Uterus (tissue), 4 donors: ENCODE data around the gene PAGR1. TPM values are rescaled to one million over a fixed set of nuclear protein-coding genes. Genes with fewer than 3 reads are reported as not detected.

Source experiments
- DNase-seq, 2 donors: peaks; one replicate each; pipeline ENCODE4 v3.0.0-alpha.2; 2019 to 2020
- H3K27ac ChIP-seq, 2 donors: fragments of 200-600 bp; sonication (generic); 1 replicate in 1 of 2; 2 replicates in 1 of 2; pipeline ENCODE4 v1.5.1; 2016 to 2018
- H3K27me3 ChIP-seq, 2 donors: fragments of 200-600 bp; sonication (generic); one replicate each; pipeline ENCODE4 v1.5.1; 2018 to 2019; ENCODE audit warnings: control low read depth in 1 of 2
- H3K36me3 ChIP-seq, 2 donors: fragments of 200-600 bp; sonication (generic); one replicate each; pipeline ENCODE4 v1.5.1; 2019; ENCODE audit warnings: control low read depth in 1 of 2
- H3K4me1 ChIP-seq, 2 donors: fragments of 200-600 bp; sonication (generic); one replicate each; pipeline ENCODE4 v1.5.1; 2018 to 2019; ENCODE audit warnings: control low read depth in 1 of 2
- H3K4me3 ChIP-seq, 2 donors: fragments of 200-600 bp; sonication (generic); 1 replicate in 1 of 2; 2 replicates in 1 of 2; pipeline ENCODE4 v1.5.1; 2018 to 2019; ENCODE audit warnings: mild to moderate bottlenecking in 1 of 2
- H3K9me3 ChIP-seq, 2 donors: fragments of 200-600 bp; sonication (generic); one replicate each; pipeline ENCODE4 v1.5.1; 2019; ENCODE audit warnings: control low read depth in 1 of 2
- POLR2A ChIP-seq, 2 donors: fragments of 450-650 bp; IDR thresholded peaks; one replicate each; pipeline ENCODE4 v1.6.1; 2016; ENCODE audit warnings: antibody characterized with exemption in 2 of 2, mild to moderate bottlenecking in 1 of 2, moderate library complexity in 1 of 2
- intact Hi-C: fragments of 100-400 bp; cut with DNase I; formaldehyde crosslinking; loops from one replicate; pipeline ENCODE4 v1.15.1; 2023; ENCODE audit warnings: low total_unique reads
- total RNA-seq, 4 donors: library from RNA; depleted of rRNA in 3 of 4; stranded (reverse); fragments of >200 nt in 3 of 4; gene quantifications; one replicate each; pipeline versions ENCODE4 v1.1.0 to v1.2.4, GENCODE V29; 2014 to 2023
- TF ChIP-seq, protein P1 (sequence below), 4 experiments: fragments of 200-600 bp in 2 of 4; fragments of 450-650 bp in 2 of 4; sonication (generic) in 2 of 4; IDR thresholded peaks; one replicate each; pipeline ENCODE4 v1.5.1; 2016 to 2019; ENCODE audit warnings: antibody characterized with exemption in 4 of 4, mild to moderate bottlenecking in 2 of 4, moderate library complexity in 1 of 4
- donor health status: DM: yes; HTN: yes; CAD: no.

The PAGR1 gene
- total RNA-seq, 4 donors from 2014 or later = 36.1 to 85.0 (median 46.9) TPM

DNA sequence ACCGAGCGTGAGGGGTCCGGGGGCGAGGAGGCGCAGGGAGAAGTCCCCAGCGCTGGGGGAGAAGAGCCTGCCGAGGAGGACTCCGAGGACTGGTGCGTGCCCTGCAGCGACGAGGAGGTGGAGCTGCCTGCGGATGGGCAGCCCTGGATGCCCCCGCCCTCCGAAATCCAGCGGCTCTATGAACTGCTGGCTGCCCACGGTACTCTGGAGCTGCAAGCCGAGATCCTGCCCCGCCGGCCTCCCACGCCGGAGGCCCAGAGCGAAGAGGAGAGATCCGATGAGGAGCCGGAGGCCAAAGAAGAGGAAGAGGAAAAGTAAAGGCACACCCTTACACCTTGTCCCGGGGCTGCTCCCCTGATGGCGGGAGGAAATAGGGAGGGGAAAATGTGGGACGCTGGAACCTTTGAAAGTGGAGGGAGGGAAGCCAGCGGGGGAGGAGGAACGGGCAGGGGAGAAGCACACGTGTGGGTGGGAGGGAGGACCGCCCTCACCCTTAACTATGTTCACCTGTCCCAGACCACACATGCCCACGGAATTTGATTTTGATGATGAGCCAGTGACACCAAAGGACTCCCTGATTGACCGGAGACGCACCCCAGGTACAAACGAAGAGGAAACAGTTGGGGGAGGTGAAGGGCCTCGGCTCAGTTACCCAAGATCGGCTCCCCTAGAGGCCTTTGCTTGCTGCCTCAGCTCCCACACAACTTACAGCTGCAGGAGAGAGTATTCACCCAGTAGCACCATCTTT, 916 bp downstream of the PAGR1 start:
- no peak for TF ChIP-seq POLR2A (IDR thresholded peaks at IDR 0.05)
- TF ChIP-seq, protein P1, sequence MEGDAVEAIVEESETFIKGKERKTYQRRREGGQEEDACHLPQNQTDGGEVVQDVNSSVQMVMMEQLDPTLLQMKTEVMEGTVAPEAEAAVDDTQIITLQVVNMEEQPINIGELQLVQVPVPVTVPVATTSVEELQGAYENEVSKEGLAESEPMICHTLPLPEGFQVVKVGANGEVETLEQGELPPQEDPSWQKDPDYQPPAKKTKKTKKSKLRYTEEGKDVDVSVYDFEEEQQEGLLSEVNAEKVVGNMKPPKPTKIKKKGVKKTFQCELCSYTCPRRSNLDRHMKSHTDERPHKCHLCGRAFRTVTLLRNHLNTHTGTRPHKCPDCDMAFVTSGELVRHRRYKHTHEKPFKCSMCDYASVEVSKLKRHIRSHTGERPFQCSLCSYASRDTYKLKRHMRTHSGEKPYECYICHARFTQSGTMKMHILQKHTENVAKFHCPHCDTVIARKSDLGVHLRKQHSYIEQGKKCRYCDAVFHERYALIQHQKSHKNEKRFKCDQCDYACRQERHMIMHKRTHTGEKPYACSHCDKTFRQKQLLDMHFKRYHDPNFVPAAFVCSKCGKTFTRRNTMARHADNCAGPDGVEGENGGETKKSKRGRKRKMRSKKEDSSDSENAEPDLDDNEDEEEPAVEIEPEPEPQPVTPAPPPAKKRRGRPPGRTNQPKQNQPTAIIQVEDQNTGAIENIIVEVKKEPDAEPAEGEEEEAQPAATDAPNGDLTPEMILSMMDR (IDR thresholded peaks at IDR 0.05) = no peak
- intact Hi-C loops = no loop called here

DNA sequence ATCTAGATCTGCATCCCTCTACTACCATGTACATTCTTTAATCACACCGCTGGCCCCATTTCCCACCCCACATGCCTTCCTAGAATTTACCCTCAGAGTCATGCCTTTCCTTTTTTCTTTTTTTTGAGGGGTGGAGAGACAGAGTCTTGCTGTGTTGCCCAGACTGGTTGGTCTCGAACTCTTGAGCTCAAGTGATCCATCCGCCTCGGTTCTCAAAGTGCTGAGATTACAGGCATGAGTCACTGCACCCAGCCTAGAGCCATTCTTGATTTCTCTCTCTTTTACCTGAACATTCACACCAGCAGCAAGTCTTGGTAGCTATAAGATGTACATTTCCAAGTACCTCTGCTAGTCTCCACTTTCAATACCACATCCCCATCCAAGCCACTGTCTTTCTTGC, 2.1 kb downstream of the PAGR1 start:
- H3K4me1 ChIP-seq = peaks cover 4 to 7% of the 10 kb centered on the region in 2 donors
- no peaks in the 10 kb centered on the region for H3K9me3 ChIP-seq
- no peak for DNase-seq
- no peak overlapping the region for H3K27ac ChIP-seq
- intact Hi-C loops = no loop called here
- no peaks in the 10 kb centered on the region for H3K27me3 ChIP-seq
- TF ChIP-seq, protein P1 (IDR thresholded peaks at IDR 0.05) = no peak
- no peak for TF ChIP-seq POLR2A (IDR thresholded peaks at IDR 0.05)
- no peaks in the 10 kb centered on the region for H3K36me3 ChIP-seq
- H3K4me3 ChIP-seq = no peak overlapping the region

More for the DNA sequence above, 916 bp downstream of the PAGR1 start:
- Histone ChIP-seq H3K4me3 (peak overlapping the region; percentile 72 to 90), H3K36me3 (no peaks in the 10 kb centered on the region), H3K9me3 (no peaks in the 10 kb centered on the region), H3K27ac (peak overlapping the region; percentile 96 to 99), H3K4me1 (peaks cover 0 to 11% of the 10 kb centered on the region in 2 donors), H3K27me3 (no peaks in the 10 kb centered on the region)
- DNase-seq = peak; percentile 63 to 65

DNA sequence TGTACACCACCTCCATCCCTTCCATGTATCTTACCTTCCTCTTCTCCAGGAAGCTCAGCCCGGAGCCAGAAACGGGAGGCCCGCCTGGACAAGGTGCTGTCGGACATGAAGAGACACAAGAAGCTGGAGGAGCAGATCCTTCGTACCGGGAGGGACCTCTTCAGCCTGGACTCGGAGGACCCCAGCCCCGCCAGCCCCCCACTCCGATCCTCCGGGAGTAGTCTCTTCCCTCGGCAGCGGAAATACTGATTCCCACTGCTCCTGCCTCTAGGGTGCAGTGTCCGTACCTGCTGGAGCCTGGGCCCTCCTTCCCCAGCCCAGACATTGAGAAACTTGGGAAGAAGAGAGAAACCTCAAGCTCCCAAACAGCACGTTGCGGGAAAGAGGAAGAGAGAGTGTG, 3.6 kb downstream of the PAGR1 start:
- Histone ChIP-seq H3K4me1 (peaks cover 4% of the 10 kb centered on the region in 2 donors), H3K9me3 (no peaks in the 10 kb centered on the region), H3K4me3 (no peak overlapping the region), H3K27me3 (no peaks in the 10 kb centered on the region), H3K27ac (peak overlapping the region; percentile 85 to 91), H3K36me3 (no peaks in the 10 kb centered on the region)
- TF ChIP-seq, protein P1 (IDR thresholded peaks at IDR 0.05) = no peak
- TF ChIP-seq POLR2A (IDR thresholded peaks at IDR 0.05) = no peak
- intact Hi-C loops = no loop called here
- no peak for DNase-seq

DNA sequence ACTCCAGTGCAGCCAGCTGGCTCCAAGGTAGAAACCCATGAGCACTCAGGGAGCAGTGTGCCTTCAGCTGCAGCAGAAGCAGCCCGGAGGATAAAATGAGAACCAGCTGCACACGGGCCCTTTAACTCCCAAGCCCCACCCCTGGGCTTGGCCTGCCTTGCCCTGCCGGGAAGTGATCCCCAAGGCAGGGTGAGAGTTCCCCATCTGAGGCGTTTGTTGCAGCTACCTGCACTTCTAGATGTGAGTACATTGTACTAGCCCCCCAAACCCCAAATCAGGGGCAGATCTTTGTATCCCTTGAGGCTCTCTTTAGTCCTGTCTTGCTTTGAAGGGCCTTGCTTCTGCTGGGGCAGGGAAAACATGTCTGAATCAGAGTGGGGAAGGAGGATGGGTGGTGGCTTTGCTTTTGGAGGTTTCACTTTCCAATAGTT, 4.3 kb downstream of the PAGR1 start, which contains the start of gene MVP:
MVP (plus strand) TSS at position 192 of the 431 bp plus-strand sequence. CDS start 10,088 bp downstream, outside the sequence.
- peak; percentile 61 to 73 for DNase-seq
- Histone ChIP-seq H3K4me1 (peaks cover 7 to 10% of the 10 kb centered on the region in 2 donors), H3K36me3 (no peaks in the 10 kb centered on the region), H3K4me3 (peak within 1 kb of the TSS; percentile 50 to 68), H3K27me3 (no peaks in the 10 kb centered on the region), H3K27ac (peak within 1 kb of the TSS; percentile 85 to 91), H3K9me3 (no peaks in the 10 kb centered on the region)
- TF ChIP-seq POLR2A (IDR thresholded peaks at IDR 0.05) = peak; percentile 25
- TF ChIP-seq, protein P1 (IDR thresholded peaks at IDR 0.05) = no peak
- intact Hi-C loops = no loop called here
